Measurements from ENCODE around the gene KMT2C. TPM values are rescaled to one million over a fixed set of nuclear protein-coding genes. Genes with fewer than 3 reads are reported as not detected.
A peak's percentile ranks its signal among the peaks of the same experiment; 100 is the strongest.

Gene KMT2C
- total RNA-seq, 2 experiments from 2014 or later = 47.5 to 105 TPM

DNA sequence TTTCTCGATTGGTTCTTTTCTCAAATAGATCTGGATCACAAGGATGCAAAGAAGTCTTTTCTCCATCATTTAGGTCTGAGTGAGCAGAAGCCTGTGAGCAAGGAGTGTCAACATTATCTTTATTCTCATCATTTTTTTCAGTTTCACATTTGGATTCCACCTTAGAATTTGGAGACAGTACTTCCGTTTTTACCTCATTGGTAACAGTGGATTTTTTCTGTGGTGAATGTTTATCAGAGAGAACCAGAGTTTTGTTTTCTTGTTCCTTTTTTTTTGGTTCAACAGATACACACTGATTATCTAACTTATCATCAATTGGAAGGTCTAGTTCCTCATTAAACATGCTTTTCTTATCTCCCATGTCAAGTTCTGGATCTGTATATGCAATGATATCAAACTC, 259.0 kb downstream of the KMT2C start:
- TSS peak; percentile 58 for BruUV-seq (replicated peaks)
- no peak for DNase-seq (ENCODE audit: low spot score)
- CTCF ChIA-PET (ENCODE audit: unreplicated experiment) = no interaction called here
- no peak overlapping the region for H3K4me2 ChIP-seq (ENCODE audit: low read length)
- no peaks in the 10 kb centered on the region for H3K79me2 ChIP-seq (ENCODE audit: insufficient read depth, low read depth, low read length)
- H3K9me2 ChIP-seq (ENCODE audit: insufficient read depth, low read length) = no peaks in the 10 kb centered on the region
- no peak overlapping the region for H3K27ac ChIP-seq (ENCODE audit: low read depth, low read length, poor library complexity, severe bottlenecking)
- H3K9me3 ChIP-seq (ENCODE audit: low read length) = no peaks in the 10 kb centered on the region
- no peaks in the 10 kb centered on the region for H4K20me1 ChIP-seq (ENCODE audit: insufficient read depth, low read length)
- H3K36me3 ChIP-seq (ENCODE audit: insufficient read depth, low read length) = peaks cover 92% of the 10 kb centered on the region
- intact Hi-C loops (cut with micrococcal nuclease; ENCODE audit: unreplicated experiment) = no loop called here
- H3K4me1 ChIP-seq (ENCODE audit: insufficient read depth, low read length, poor library complexity, severe bottlenecking) = no peaks in the 10 kb centered on the region
- no peak overlapping the region for H2AFZ ChIP-seq (ENCODE audit: low read length)
- TF ChIP-seq EZH2phosphoT487 (IDR thresholded peaks at IDR 0.05; ENCODE audit: borderline replicate concordance, low read depth, low read length) = no peak
- no peak for TF ChIP-seq CTCF (conservative IDR thresholded peaks at IDR 0.05; ENCODE audit: low read length)
- POLR2A ChIA-PET = no interaction called here
- no peak overlapping the region for H3K4me3 ChIP-seq (ENCODE audit: low read depth, low read length, poor library complexity, severe bottlenecking)

- no TSS peak for BruUV-seq (replicated peaks)
- no peaks in the 10 kb centered on the region for H4K20me1 ChIP-seq (ENCODE audit: insufficient read depth, low read length)
Observed at GRCh38 chr7:152173372-152174070, 262.3 kb downstream of the KMT2C start.

More at GRCh38 chr7:152173372-152174070, 262.3 kb downstream of the KMT2C start:
- Histone ChIP-seq H3K9me2 (ENCODE audit: insufficient read depth, low read length) (no peaks in the 10 kb centered on the region), H3K79me2 (ENCODE audit: insufficient read depth, low read depth, low read length) (no peaks in the 10 kb centered on the region), H2AFZ (ENCODE audit: low read length) (no peak overlapping the region), H3K36me3 (ENCODE audit: insufficient read depth, low read length) (peaks cover 92% of the 10 kb centered on the region), H3K27ac (ENCODE audit: low read depth, low read length, poor library complexity, severe bottlenecking) (no peak overlapping the region), H3K4me3 (ENCODE audit: low read depth, low read length, poor library complexity, severe bottlenecking) (no peak overlapping the region), H3K4me2 (ENCODE audit: low read length) (no peak overlapping the region), H3K4me1 (ENCODE audit: insufficient read depth, low read length, poor library complexity, severe bottlenecking) (no peaks in the 10 kb centered on the region), H3K9me3 (ENCODE audit: low read length) (no peaks in the 10 kb centered on the region)
- DNase-seq (ENCODE audit: low spot score) = no peak
- ChIA-PET POLR2A (no interaction called here), CTCF (ENCODE audit: unreplicated experiment) (no interaction called here)
- TF ChIP-seq EZH2phosphoT487 (IDR thresholded peaks at IDR 0.05; ENCODE audit: borderline replicate concordance, low read depth, low read length) (no peak), CTCF (conservative IDR thresholded peaks at IDR 0.05; ENCODE audit: low read length) (peak; percentile 45)
- intact Hi-C loops (cut with micrococcal nuclease; ENCODE audit: unreplicated experiment) = no loop called here

All from OCI-LY7 (cell line).